ENCODE data around the gene HPCAL1. TPM values are rescaled to one million over a fixed set of nuclear protein-coding genes. Genes with fewer than 3 reads are reported as not detected.

The HPCAL1 gene
- total and polyA plus RNA-seq, 10 of the 15 experiments (the other 5 are each of a cell fraction or from before 2014, with no cell fraction given), result 0.40 to 12.8 (median 7.9) TPM

GRCh38 chr2:10448576-10449485 lies 146.1 kb downstream of the HPCAL1 start (continued):
- no peak for TF ChIP-seq SKIL (IDR thresholded peaks at IDR 0.05; ENCODE audit: low read depth, poor library complexity, severe bottlenecking)
- no peak for TF ChIP-seq SIX5 (IDR thresholded peaks at IDR 0.05; ENCODE audit: low read depth, low read length, severe bottlenecking)
- TF ChIP-seq, protein P1, sequence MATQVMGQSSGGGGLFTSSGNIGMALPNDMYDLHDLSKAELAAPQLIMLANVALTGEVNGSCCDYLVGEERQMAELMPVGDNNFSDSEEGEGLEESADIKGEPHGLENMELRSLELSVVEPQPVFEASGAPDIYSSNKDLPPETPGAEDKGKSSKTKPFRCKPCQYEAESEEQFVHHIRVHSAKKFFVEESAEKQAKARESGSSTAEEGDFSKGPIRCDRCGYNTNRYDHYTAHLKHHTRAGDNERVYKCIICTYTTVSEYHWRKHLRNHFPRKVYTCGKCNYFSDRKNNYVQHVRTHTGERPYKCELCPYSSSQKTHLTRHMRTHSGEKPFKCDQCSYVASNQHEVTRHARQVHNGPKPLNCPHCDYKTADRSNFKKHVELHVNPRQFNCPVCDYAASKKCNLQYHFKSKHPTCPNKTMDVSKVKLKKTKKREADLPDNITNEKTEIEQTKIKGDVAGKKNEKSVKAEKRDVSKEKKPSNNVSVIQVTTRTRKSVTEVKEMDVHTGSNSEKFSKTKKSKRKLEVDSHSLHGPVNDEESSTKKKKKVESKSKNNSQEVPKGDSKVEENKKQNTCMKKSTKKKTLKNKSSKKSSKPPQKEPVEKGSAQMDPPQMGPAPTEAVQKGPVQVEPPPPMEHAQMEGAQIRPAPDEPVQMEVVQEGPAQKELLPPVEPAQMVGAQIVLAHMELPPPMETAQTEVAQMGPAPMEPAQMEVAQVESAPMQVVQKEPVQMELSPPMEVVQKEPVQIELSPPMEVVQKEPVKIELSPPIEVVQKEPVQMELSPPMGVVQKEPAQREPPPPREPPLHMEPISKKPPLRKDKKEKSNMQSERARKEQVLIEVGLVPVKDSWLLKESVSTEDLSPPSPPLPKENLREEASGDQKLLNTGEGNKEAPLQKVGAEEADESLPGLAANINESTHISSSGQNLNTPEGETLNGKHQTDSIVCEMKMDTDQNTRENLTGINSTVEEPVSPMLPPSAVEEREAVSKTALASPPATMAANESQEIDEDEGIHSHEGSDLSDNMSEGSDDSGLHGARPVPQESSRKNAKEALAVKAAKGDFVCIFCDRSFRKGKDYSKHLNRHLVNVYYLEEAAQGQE (IDR thresholded peaks at IDR 0.05; ENCODE audit: low read depth, low read length), result no peak
- TF ChIP-seq, protein P2, sequence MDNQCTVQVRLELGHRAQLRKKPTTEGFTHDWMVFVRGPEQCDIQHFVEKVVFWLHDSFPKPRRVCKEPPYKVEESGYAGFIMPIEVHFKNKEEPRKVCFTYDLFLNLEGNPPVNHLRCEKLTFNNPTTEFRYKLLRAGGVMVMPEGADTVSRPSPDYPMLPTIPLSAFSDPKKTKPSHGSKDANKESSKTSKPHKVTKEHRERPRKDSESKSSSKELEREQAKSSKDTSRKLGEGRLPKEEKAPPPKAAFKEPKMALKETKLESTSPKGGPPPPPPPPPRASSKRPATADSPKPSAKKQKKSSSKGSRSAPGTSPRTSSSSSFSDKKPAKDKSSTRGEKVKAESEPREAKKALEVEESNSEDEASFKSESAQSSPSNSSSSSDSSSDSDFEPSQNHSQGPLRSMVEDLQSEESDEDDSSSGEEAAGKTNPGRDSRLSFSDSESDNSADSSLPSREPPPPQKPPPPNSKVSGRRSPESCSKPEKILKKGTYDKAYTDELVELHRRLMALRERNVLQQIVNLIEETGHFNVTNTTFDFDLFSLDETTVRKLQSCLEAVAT (IDR thresholded peaks at IDR 0.05), result 0 out of 2 replicates have a peak, but pooled peaks have one; percentile 54
- TF ChIP-seq MYC (IDR thresholded peaks at IDR 0.05; ENCODE audit: insufficient read depth, insufficient read length, insufficient replicate concordance, low read length, severe bottlenecking), result peak; percentile 95
- TF ChIP-seq RELA (IDR thresholded peaks at IDR 0.05; ENCODE audit: borderline replicate concordance, partially characterized antibody), result no peak
- peak; percentile 84 for TF ChIP-seq GATAD2B (conservative IDR thresholded peaks at IDR 0.05; ENCODE audit: low read depth)
- TF ChIP-seq, protein P3, sequence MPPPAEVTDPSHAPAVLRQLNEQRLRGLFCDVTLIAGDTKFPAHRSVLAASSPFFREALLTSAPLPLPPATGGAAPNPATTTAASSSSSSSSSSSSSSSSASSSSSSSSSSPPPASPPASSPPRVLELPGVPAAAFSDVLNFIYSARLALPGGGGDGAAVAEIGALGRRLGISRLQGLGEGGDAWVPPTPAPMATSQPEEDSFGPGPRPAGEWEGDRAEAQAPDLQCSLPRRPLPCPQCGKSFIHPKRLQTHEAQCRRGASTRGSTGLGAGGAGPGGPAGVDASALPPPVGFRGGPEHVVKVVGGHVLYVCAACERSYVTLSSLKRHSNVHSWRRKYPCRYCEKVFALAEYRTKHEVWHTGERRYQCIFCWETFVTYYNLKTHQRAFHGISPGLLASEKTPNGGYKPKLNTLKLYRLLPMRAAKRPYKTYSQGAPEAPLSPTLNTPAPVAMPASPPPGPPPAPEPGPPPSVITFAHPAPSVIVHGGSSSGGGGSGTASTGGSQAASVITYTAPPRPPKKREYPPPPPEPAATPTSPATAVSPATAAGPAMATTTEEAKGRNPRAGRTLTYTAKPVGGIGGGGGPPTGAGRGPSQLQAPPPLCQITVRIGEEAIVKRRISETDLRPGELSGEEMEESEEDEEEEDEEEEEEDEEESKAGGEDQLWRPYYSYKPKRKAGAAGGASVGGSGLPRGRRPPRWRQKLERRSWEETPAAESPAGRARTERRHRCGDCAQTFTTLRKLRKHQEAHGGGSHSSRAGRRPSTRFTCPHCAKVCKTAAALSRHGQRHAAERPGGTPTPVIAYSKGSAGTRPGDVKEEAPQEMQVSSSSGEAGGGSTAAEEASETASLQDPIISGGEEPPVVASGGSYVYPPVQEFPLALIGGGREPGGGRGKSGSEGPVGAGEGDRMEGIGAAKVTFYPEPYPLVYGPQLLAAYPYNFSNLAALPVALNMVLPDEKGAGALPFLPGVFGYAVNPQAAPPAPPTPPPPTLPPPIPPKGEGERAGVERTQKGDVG (CRISPR knock-in tag; IDR thresholded peaks at IDR 0.05), result no peak
- peak; percentile 78; the same call in 1 of the 2 replicates for TF ChIP-seq RB1 (IDR thresholded peaks at IDR 0.05; ENCODE audit: borderline replicate concordance)
- TF ChIP-seq, protein P4, sequence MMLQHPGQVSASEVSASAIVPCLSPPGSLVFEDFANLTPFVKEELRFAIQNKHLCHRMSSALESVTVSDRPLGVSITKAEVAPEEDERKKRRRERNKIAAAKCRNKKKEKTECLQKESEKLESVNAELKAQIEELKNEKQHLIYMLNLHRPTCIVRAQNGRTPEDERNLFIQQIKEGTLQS (IDR thresholded peaks at IDR 0.05; ENCODE audit: borderline replicate concordance, extremely low read depth, low read depth, low read length), result peak; percentile 32; the same call in 1 of the 2 replicates
- TF ChIP-seq NFIC (IDR thresholded peaks at IDR 0.05; ENCODE audit: low read depth, low read length), result no peak
- TF ChIP-seq, protein P5, sequence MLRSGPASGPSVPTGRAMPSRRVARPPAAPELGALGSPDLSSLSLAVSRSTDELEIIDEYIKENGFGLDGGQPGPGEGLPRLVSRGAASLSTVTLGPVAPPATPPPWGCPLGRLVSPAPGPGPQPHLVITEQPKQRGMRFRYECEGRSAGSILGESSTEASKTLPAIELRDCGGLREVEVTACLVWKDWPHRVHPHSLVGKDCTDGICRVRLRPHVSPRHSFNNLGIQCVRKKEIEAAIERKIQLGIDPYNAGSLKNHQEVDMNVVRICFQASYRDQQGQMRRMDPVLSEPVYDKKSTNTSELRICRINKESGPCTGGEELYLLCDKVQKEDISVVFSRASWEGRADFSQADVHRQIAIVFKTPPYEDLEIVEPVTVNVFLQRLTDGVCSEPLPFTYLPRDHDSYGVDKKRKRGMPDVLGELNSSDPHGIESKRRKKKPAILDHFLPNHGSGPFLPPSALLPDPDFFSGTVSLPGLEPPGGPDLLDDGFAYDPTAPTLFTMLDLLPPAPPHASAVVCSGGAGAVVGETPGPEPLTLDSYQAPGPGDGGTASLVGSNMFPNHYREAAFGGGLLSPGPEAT (IDR thresholded peaks at IDR 0.05; ENCODE audit: low read depth), result 0 out of 2 replicates have a peak, but pooled peaks have one; percentile 38
